ENCODE data around the gene AIPL1.
"Not testable (repeated sequence)": the region's sequence is repeated elsewhere in the genome, so short reads cannot be mapped to it uniquely, and the experiment has no call there.

The AIPL1 gene
- total RNA-seq = 0 reads per million in 2 donors

- no peak for DNase-seq
These were observed at the start of gene AIPL1 for GRCh38 chr17:6435051-6435450. Gene AIPL1, minus strand, starts transcription at chr17:6435121. Its CDS starts 17 bp downstream, at chr17:6435104.

- DNase-seq = no peak
These were observed 48.6 kb upstream of the AIPL1 start for GRCh38 chr17:6483507-6483906.

- DNase-seq = not testable (repeated sequence)
These were observed 47.9 kb upstream of the AIPL1 start for GRCh38 chr17:6482796-6483195.

- no peak for DNase-seq
These were observed 47.2 kb upstream of the AIPL1 start for GRCh38 chr17:6482105-6482455.

- no peak for DNase-seq
These were observed 45.4 kb upstream of the AIPL1 start for GRCh38 chr17:6480303-6480675.

GRCh38 chr17:6479622-6480302, 44.8 kb upstream of the AIPL1 start:
- DNase-seq = no peak

GRCh38 chr17:6478486-6478885, 43.6 kb upstream of the AIPL1 start:
- DNase-seq = no peak

GRCh38 chr17:6477831-6478383, 43.0 kb upstream of the AIPL1 start:
- no peak for DNase-seq

- no peak for DNase-seq
These were observed 41.9 kb upstream of the AIPL1 start for GRCh38 chr17:6476810-6477179.

- DNase-seq = no peak
These were observed 41.3 kb upstream of the AIPL1 start for GRCh38 chr17:6476076-6476809.

GRCh38 chr17:6475411-6475810, 40.5 kb upstream of the AIPL1 start:
- DNase-seq = no peak

- DNase-seq = no peak
These were observed 40.0 kb upstream of the AIPL1 start for GRCh38 chr17:6474906-6475305.

- DNase-seq = no peak
These were observed 39.5 kb upstream of the AIPL1 start for GRCh38 chr17:6474376-6474775.

GRCh38 chr17:6473128-6473767, 38.3 kb upstream of the AIPL1 start:
- no peak for DNase-seq

- DNase-seq = no peak
These were observed 37.6 kb upstream of the AIPL1 start for GRCh38 chr17:6472517-6472916.

- DNase-seq = no peak
These were observed 36.9 kb upstream of the AIPL1 start for GRCh38 chr17:6471531-6472465.

GRCh38 chr17:6470751-6471521, 36.0 kb upstream of the AIPL1 start:
- no peak for DNase-seq

GRCh38 chr17:6470146-6470718, 35.3 kb upstream of the AIPL1 start:
- DNase-seq = no peak

- no peak for DNase-seq
These were observed 33.3 kb upstream of the AIPL1 start for GRCh38 chr17:6468051-6468790.

GRCh38 chr17:6467567-6467966, 32.6 kb upstream of the AIPL1 start:
- no peak for DNase-seq
